ENCODE results near the gene RAPGEF6.
A peak's percentile ranks its signal among the peaks of the same experiment; 100 is the strongest.
"Not testable (repeated sequence)": the region's sequence is repeated elsewhere in the genome, so short reads cannot be mapped to it uniquely, and the experiment has no call there.

The RAPGEF6 gene

DNA sequence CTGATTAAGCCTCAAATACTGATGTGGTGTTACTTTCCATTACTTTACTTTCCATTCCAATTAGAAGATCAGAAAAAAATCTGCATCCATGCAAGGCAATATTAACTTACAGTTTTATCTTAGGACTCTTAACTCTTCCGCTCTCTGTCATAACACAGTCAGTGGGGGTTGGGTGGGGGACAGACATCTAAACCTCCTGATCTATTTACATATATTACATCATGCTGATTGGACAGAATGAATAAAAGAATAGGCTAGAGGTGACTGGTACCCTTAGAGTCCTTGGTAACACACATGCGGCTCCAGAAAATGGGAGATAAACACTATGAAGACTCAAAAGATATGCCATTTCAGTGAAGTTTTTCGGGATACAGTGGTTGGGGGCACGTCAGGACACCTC, 27.6 kb downstream of the RAPGEF6 start:
- no peak for DNase-seq

DNA sequence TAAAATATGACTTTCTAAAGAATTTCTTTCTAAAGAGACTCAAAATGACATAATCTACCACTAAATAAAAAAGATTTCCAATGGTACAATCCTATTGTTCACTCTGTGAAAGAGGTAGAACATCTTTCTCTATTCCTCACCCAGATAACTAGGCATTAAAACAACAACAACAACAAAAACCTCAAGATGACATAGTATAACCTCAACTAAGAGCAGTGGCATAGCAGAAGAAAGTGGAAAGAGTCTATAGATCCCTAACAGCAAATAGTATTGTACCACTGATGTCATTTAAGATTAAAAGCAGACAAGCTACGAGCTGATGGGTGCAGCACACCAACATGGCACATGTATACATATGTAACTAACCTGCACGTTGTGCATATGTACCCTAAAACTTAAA, 29.9 kb downstream of the RAPGEF6 start:
- no peak for DNase-seq

DNA sequence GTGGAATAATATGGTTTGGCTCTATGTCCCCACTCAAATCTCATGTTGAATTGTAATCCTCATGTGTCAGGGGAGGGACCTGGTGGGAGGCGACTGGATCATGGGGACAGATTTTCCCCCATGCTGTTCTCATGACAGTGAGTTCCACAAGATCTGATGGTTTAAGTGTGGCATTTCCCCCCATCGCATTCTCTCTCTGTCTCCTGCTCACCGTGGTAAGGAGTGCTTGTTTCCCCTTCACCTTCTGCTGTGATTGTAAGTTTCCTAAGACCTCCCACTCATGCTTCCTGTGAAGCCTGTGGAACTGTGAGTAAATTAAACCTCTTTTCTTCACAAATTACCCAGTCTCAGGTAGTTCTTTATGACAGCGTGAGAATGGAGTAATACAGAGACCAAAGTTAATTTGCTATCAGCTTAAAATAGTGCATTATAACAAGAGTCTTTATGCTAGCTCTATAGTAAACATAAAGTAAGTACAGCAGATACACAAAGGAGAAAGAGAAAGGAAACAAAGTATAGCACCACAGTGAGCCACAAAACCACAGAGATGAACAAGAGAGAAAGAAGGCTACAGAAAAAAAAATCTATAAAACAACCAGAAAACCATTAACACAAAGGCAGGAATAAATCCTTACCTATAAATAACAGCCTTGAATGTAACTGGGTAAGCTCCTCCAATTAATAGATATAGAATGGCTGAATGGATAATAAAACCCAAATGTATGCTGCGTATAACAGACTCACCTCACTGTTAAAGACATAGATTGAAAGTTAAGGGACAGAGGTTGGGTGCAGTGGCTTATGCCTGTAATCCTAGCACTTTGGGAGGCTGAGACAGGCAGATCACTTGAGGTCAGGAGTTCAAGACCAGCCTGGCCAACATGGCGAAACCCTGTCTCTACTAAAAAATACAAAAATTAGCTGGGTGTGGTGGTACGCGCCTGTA, 39.7 kb downstream of the RAPGEF6 start:
- DNase-seq, result no peak

DNA sequence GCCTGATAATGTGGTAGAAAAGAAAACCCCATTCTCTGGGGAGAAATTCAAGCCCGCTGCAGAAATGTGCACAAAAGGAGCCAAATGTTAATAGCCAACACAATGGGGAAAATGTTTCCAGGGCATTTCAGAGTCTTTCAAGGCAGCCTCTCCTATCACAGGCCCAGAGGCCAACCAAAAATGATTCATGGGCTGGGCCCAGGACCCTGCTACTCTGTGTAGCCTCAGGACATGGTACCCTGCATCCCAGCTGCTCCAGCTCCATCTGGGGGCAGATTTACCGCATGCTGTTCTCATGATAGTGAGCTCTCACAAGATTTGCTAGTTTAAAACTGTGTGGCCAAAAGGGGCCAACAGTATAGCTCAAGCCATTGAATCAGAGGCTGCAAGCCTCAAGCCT, 41.1 kb downstream of the RAPGEF6 start:
- no peak for DNase-seq

DNA sequence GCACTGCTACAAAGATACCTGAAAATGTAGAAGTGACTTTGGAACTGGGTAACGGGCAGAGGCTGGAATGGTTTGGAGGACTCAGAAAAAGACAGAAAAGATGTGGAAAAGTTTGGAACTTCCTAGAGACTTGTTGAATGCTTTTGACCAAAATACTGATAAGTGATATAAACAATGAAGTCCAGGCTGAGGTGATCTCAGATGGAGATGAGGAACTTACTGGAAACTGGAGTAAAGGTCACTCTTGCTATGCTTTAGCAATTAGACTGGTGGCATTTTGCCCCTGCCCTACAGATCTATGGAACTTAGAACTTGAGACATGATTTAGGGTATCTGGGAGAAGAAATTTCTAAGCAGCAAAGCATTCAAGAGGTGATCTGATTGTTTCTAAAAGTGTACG, 41.6 kb downstream of the RAPGEF6 start:
- DNase-seq, result not testable (repeated sequence)

DNA sequence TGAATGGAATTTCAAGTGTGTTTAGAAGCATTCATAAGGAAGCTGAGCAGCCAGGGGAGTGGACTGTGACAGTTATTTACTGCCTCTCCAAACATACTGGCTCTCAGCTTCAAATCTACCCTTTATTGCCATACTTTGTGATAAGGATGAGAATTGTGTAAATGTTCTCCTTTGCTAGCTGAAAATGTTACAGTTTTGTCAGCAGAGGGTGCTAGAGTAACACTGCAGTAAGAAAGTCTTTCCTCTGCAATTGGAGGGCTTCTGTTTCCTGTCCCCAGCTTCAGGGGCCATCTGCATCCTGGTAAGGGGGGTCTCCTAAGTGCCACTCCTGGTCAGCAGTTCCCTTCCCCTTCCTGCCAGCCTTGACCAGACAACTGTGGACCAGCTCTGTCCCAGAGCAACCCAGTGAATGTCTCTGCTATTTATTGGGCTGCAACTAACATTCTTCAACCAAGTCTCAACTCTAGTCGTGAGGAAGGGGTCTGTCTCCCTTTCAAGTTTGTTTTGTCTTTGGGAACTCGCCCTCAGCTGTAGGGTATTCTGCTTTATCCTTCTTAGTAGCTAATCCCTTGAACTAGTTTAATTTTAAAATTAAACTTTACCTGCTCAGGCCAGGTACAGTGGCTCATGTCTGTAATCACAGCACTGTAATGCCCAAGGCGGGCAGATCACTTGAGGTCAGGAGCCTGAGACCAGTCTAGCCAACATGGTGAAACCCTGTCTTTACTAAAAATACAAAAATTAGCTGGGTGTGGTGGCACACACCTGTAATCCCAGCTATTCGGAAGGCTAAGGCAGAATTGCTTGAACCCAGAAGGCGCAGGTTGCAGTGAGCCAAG, 45.3 kb downstream of the RAPGEF6 start:
- peak in 7 of 14 donors; percentile 10 to 44 (median 17) for DNase-seq

DNA sequence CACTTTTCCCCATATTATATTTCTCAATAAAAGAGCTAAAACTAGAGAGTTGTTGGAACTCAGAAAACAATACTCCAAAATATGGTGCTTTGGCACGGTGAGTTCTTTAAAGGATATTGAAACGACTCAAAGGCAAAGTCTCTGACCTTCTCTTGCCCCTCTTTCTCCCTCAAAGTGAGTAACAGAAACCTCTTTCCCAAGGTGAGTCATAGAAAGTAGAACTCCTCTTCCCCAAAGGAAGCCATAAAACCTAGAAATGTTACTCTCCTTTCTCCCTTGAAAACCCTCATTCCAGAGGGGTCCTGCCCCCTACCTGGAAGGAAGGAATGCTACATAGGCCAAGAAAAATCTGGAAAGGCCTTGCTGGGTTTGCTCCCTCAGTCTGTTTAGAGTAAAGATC, 47.5 kb downstream of the RAPGEF6 start:
- DNase-seq, result no peak

DNA sequence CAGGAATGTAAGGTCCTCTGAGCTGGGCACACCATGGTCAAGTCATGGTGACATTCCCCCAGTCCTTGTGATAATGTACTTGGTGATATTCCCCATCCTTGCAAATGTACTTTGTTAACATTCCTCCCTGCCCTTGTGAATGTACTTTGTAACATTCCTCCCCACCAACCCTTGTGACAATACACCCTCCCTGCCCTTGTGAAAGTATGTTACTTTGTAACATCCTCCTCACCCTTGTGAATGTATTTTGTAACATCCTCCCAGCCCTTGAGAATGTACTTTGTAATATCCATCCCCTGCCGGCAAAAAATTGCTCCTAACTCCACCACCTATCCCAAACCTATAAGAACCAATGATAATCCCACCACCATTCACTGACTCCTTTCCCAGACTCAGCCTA, 53.3 kb downstream of the RAPGEF6 start:
- no peak for DNase-seq

DNA sequence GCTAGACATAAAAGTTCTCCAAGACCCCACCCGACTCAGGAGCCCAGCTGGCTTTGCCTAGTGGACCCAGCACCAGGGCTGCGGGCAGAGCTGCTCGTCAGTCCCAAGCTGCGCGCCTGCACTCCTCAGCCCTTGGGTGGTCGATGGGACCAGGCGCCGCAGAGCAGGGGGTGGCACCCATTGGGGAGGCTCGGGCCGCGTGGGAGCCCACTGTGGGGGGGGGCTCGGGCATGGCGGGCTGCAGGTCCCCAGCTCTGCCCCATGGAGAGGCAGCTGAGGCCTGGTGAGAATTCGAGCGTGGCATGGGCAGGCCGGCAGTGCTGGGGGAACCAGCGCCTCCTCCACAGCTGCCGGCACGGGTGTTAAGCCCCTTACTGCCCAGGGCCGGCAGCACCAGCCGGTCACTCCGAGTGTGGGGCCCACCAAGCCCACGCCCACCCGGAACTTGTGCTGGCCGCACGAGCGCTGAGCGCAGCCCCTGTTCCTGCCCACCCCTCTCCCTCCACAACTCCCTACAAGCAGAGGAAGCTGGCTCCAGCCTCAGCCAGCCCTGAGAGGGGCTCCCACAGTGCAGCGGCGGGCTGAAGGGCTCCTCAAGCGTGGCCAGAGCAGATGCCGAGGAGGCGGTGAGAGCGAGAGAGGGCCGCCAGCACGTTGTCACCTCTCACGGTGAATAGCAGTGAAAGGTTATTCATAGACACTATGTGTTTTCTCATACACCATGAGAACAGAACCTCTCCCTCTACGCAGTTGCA, 54.9 kb downstream of the RAPGEF6 start:
- DNase-seq, result no peak

DNA sequence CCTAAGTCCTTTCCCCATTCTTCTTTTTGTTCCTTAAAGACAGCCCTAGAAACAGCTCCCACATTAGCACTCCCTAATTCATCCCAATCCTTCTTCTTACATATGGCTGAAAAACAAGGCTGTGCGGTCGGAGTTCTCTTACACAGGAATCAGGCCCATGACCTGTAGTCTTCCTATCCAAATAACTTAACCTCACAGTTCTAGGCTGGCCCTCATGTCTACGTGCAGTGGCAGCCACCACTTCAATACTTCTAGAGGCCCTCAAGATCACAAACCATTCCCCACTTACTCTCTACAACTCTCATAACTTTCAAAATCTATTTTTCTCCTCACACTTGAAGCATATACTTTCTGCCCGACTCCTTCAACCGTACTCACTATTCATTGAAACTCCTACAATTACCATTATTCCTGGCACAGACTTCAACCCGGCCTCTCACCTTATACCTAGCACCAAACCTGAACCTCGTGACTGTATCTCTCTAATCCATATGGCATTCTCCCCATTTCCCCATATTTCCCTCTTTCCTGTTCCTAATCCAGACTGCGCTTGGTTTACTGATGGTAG, 59.3 kb downstream of the RAPGEF6 start:
- DNase-seq, result no peak

DNA sequence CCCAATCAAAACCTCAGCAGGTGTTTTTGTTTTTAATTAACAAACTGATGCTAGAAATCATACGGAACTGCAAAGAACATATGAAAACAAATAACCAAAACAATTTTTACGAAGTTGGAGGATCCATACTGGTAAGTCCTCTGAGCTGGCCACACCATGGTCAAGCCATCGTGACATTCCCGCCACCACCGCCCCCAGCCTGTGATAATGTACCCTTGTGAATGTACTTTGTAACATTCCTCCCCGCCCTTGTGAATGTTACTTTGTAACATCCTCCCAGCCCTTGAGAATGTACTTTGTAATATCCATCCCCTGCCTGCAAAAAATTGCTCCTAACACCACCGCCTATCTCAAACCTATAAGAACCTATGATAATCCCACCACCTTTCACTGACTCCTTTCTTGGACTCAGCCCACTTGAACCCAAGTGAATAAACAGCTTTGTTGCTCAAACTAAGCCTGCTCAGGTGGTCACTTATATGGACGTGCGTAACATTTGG, 63.3 kb downstream of the RAPGEF6 start:
- DNase-seq, result no peak

DNA sequence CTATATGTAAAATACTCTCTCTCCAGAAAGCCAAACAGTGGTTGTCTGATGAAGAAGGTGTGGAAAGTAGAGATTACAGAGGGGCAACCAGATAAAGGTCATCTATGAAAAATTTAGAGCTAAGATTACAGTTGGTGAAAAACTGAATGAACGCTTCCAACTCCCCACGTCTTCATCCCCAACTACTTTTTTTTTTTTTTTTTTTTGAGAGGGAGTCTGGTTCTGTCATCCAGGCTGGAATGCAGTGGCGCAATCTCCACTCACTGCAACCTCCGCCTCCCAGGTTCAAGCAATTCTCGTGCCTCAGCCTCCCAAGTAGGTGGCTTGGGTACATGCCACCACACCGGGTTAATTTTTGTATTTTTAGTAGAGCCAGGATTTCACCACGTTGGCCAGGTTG, 64.3 kb downstream of the RAPGEF6 start:
- DNase-seq, result no peak

DNA sequence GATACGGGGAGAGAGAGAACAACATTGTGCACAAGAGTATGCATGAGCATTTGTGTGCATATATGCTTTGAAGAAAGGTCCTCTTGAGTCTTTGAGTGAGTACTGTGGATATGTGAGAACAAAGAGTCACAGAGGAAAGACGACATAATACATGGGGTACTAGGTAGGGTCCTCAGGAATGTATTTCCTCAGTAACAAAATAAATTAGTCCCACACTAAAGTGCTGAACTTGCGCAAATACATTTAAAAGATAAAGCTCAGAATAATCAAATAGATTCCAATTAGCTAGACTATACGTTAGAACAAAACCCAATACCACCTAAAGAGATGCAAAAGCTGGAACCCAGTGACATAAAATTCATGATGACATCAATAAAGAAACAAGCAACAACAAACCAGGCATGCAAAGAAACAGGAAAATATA, 70.8 kb downstream of the RAPGEF6 start:
- DNase-seq, result no peak

DNA sequence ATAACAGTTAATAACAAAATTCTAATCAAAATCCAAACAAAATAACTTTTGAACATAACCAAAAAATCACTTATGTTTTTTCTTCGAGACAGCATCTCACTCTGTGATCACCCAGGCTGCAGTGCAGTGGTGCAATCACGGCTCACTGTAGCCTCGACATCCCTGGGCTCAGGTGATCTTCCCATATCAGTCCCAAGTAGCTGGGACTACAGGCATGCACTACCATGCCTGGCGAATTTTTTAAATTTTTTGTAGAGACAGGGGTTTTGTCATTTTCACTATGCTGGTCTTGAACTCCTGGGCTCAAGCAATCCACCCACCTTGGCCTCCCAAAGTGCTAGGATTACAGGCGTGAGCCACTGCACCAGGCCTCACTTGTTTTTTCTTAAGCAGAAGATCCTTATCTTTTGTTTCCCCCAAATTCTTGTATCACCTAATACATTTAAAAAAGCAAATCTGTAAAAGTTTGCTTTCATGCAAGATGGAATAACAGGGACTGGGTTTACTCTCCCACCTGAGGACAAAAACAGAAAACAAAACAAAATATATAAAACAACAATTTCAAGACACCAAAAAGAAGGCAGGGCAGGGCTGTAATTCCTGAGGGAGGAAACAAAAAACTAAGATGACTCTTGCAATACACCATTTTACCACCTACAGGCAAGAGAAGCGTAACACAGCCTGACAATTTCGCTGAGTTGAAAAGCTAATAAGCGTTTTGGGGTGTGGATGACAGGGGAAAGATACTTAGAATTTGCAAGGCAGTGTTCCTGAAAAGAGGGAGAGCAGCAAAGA, 71.4 kb downstream of the RAPGEF6 start:
- no peak for DNase-seq

DNA sequence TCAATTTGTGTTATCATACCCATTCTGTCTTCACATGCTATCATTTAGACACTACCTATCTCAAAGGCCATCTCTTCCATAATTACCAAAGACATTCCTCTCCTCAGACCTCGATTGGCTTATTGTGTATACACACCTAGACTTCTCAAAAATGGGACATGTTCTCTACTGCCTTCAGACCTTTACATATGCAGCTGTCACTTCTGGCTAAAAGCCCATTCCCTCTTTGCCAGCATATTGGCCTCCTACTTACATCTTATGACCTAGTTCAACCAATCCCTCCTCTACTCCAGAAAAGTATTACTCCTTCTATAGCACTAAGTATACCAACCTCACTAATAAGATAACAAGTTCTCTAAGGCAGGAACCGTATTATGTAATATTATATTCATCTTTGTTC, 84.4 kb downstream of the RAPGEF6 start:
- DNase-seq, result no peak

DNA sequence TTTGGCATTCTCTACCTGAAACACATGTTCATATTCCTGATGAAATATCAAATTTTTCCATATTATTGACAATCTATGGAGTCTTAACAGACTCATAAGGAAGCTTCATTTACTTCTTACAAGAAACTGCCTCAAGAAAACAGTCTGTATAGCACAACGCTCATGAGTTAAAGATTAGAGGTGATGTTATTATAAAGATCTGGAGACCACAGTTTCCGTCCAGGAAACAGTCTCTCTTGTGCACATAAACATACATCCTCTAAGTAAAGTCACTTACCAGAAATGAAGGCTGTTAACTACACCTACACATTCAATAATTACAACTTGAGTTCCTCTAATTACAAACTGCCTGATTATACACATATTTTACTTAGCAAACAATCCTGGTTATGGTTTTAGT, 86.9 kb downstream of the RAPGEF6 start:
- DNase-seq, result no peak

DNA sequence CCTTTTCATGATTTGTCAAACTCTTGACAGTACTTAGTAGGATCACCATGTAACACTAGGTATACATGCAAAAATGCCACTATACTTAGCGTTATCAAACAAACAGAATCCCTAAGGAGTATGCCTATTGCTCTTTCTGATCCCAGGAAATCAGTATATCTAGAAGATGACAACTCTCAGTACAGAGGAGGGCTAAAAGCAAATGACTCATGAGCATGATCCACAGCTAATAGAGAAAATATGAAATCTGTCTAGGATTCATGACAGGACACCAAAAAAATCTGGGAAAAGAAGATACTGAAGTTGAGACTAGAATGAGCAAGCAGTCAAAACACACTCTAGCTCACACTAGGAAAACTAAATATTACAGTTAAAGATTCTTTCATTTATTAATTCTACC, 89.2 kb downstream of the RAPGEF6 start:
- DNase-seq, result no peak

DNA sequence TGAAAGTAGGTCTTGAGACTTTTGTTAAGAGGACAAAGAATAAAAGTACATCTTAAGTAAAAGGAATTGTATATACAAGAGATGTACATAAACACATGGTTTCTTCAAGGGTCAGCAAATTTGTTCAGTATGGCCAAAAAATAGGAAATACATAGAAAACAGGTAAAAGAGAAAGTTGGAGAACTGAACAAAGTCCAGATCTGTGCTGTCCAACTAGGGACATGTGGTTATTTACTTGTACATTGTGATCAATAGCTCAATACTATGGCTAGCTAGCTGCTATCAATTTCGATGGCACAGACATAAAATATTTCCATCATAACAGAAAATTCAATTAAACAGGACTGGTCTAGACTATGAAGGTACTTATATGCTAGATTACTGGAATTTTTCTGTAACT, 92.3 kb downstream of the RAPGEF6 start:
- DNase-seq, result no peak

DNA sequence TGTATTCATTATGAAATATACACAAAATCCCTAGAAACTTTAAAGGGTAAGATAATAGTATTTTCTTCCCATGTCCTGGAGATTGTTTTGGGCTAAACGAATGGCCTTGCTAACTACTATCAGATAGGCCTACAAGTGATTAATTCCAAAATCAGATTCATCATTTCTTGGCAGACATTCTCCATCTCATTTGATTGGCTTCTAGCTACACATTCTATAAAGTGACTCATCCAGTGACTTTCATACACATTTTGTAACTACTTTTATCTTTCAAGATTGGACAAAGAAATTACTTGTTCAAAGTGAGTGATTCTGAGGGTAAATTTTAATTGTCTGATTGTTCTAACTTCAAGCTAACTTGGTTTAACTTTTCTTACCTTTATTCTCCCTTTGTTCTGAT, 93.3 kb downstream of the RAPGEF6 start:
- no peak for DNase-seq

DNA sequence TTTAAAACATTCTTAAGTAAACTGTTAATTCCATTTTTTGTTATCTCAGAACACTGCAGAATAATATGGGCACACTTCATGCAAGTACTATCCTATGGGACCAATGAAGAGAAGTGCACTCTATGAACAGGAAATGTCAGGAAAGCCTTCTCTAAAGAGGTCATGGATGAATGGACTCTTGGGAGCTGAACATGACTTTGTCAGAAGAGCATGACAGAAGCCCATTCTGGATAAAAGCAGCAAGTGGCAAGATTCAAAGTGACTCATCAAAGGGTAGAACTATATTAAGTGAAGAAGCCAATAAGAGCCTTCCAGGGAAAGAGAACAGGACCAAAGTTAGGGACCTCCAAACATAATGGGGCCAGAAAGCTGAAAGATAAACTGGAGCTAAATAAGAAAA, 94.0 kb downstream of the RAPGEF6 start:
- DNase-seq, result no peak

DNA sequence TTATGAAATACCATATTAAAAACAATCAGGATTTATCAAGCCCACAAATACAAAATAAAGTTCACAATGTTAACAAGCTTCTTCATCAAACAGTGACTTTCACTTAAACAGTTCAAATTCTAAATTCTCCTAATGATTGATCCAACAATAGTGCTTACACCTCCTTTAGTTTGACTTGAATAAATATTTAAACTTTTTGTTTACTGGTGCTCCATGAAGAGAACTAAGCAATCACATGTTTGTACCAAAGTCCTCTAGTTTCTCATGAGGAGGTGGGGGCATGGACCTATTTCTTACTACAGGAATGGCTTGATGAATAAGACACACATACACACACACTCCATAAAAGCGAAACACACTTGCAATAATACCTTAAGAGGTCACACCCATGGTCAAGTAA, 95.8 kb downstream of the RAPGEF6 start:
- DNase-seq, result no peak

Data from C1 segment of cervical spinal cord (tissue), 14 donors.